BJ (cell line): ENCODE results near the gene ABCB8. TPM values are rescaled to one million over a fixed set of nuclear protein-coding genes. Genes with fewer than 3 reads are reported as not detected.
A peak's percentile ranks its signal among the peaks of the same experiment; 100 is the strongest.

Experiments used
- CTCF ChIA-PET: fragments of 350-600 bp; formaldehyde crosslinking; extraction: SDS; loops from one replicate; lab custom pipeline; 2021; ENCODE audit warnings: antibody characterized with exemption, inconsistent platforms; lab: Yijun Ruan, JAX
- POLR2A ChIA-PET: fragments of 300-600 bp; sonication (Branson Sonifier 250); formaldehyde crosslinking; extraction: SDS; loops from one replicate; lab custom pipeline; 2021; ENCODE audit warnings: antibody characterized with exemption; lab: Charles Lee
- DNase-seq: peaks from one replicate; pipeline ENCODE4 v3.0.0-alpha.2; 2011; ENCODE audit warnings: low read depth
- H3K27me3 ChIP-seq: 2 replicates; pipeline ENCODE4 v1.6.0; 2011; ENCODE audit warnings: low read length; ENCODE audit not compliant: control insufficient read depth, insufficient read depth
- H3K36me3 ChIP-seq: 2 replicates; pipeline ENCODE4 v1.5.1; 2011; ENCODE audit warnings: low read length; ENCODE audit not compliant: control insufficient read depth, insufficient read depth
- H3K4me3 ChIP-seq: 2 replicates; pipeline ENCODE4 v1.5.1; 2011; ENCODE audit warnings: low read depth, mild to moderate bottlenecking, control low read depth, low read length
- CTCF ChIP-seq: IDR thresholded peaks from 2 replicates; pipeline ENCODE4 v1.5.1; 2011; ENCODE audit warnings: low read depth, mild to moderate bottlenecking, control low read depth, inconsistent platforms, low read length, moderate library complexity; ENCODE audit not compliant: insufficient read depth
- polyA plus RNA-seq: library from polyadenylated mRNA; depleted of rRNA; stranded (reverse); fragments of >200 nt; gene quantifications from 2 replicates; pipeline ENCODE4 v1.2.3, GENCODE V29; 2011

Gene ABCB8
- polyA plus RNA-seq, 1 experiment: 23.6 TPM

- Histone ChIP-seq H3K36me3 (peaks cover 3% of the 10 kb centered on the region), H3K4me3 (peak overlapping the region; percentile 81), H3K27me3 (no peaks in the 10 kb centered on the region)
- POLR2A ChIA-PET: no interaction called here
- CTCF ChIA-PET: interaction anchor here (0.6 to 3.1 kb wide), 9 partner anchors 21 to 175 kb away, joined by 3 to 13 read pairs (median 5); partner anchors contain the start of gene ABCB8
- no peak for TF ChIP-seq CTCF
- DNase-seq: no peak
Measured at GRCh38 chr7:151082141-151083070, 54.2 kb downstream of the ABCB8 start.

- ChIA-PET CTCF (interaction anchor here (0.6 to 3.1 kb wide), 8 partner anchors 23 to 175 kb away, joined by 3 to 13 read pairs (median 4); partner anchors contain the start of gene ABCB8), POLR2A (no interaction called here)
- no peaks in the 10 kb centered on the region for H3K27me3 ChIP-seq
- peak within 1 kb of the TSS; percentile 81 for H3K4me3 ChIP-seq
- TF ChIP-seq CTCF: no peak
- DNase-seq: no peak
- peaks cover 3% of the 10 kb centered on the region; the same call in 1 of the 2 replicates for H3K36me3 ChIP-seq
Measured at GRCh38 chr7:151083071-151083823, 55.0 kb downstream of the ABCB8 start, which contains the start of gene TMUB1. Gene TMUB1, minus strand, starts transcription at chr7:151083493. Its CDS starts 930 bp downstream, at chr7:151082563.

- no peak for DNase-seq
- Histone ChIP-seq H3K4me3 (peak overlapping the region; percentile 81), H3K27me3 (no peaks in the 10 kb centered on the region), H3K36me3 (peaks cover under 1% of the 10 kb centered on the region; the same call in 1 of the 2 replicates)
- CTCF ChIA-PET: interaction anchor here (0.8 to 3.1 kb wide), 4 partner anchors 41 to 71 kb away, joined by 3 to 13 read pairs (median 8); partner anchors contain the start of gene ABCB8
- TF ChIP-seq CTCF: no peak
- POLR2A ChIA-PET: no interaction called here
Measured at GRCh38 chr7:151083824-151084160, 55.5 kb downstream of the ABCB8 start.

- POLR2A ChIA-PET: no interaction called here
- CTCF ChIA-PET: interaction anchor here (1.0 to 12.9 kb wide), 5 partner anchors 9 to 72 kb away, joined by 4 to 143 read pairs (median 4); no protein-coding TSS in a partner anchor
Measured at GRCh38 chr7:151085329-151085690, 57.1 kb downstream of the ABCB8 start.

More at GRCh38 chr7:151085329-151085690, 57.1 kb downstream of the ABCB8 start:
- DNase-seq: no peak
- no peak overlapping the region for H3K4me3 ChIP-seq
- H3K27me3 ChIP-seq: no peaks in the 10 kb centered on the region
- no peaks in the 10 kb centered on the region for H3K36me3 ChIP-seq
- TF ChIP-seq CTCF: no peak
